GM12864 (cell line): Measurements from ENCODE around the gene CEP20.

ENCODE experiments used
- DNase-seq: peaks from one replicate; pipeline ENCODE4 v3.0.0-alpha.2; 2011; ENCODE audit warnings: low read depth
- H3K4me3 ChIP-seq: 2 replicates; pipeline ENCODE4 v1.5.1; 2011; ENCODE audit warnings: mild to moderate bottlenecking, low read depth, low read length, control low read depth
- CTCF ChIP-seq: IDR thresholded peaks from 2 replicates; pipeline ENCODE4 v1.5.1; 2011; ENCODE audit warnings: low read depth, mild to moderate bottlenecking, moderate library complexity, low read length, control low read depth, inconsistent platforms; ENCODE audit errors: missing control alignments

CEP20 gene

GRCh38 chr16:15873737-15874136 lies 14.7 kb downstream of the CEP20 start:
- TF ChIP-seq CTCF: no peak
- no peak for DNase-seq
- H3K4me3 ChIP-seq: no peak overlapping the region

- no peak overlapping the region for H3K4me3 ChIP-seq
- DNase-seq: no peak
- TF ChIP-seq CTCF: no peak
Measured at GRCh38 chr16:15873301-15873700, 15.1 kb downstream of the CEP20 start.

GRCh38 chr16:15870011-15870410 lies 18.4 kb downstream of the CEP20 start:
- TF ChIP-seq CTCF: no peak
- no peak overlapping the region for H3K4me3 ChIP-seq
- no peak for DNase-seq

- H3K4me3 ChIP-seq: no peak overlapping the region
- no peak for TF ChIP-seq CTCF
- no peak for DNase-seq
Measured at GRCh38 chr16:15866451-15866850, 22.0 kb downstream of the CEP20 start.

GRCh38 chr16:15865742-15866141 lies 22.7 kb downstream of the CEP20 start:
- DNase-seq: no peak
- no peak for TF ChIP-seq CTCF
- no peak overlapping the region for H3K4me3 ChIP-seq

- DNase-seq: no peak
- no peak for TF ChIP-seq CTCF
Measured at GRCh38 chr16:15864939-15865338, 23.5 kb downstream of the CEP20 start.

GRCh38 chr16:15861996-15862395 lies 26.4 kb downstream of the CEP20 start:
- no peak for TF ChIP-seq CTCF
- no peak for DNase-seq
- no peak overlapping the region for H3K4me3 ChIP-seq

More at GRCh38 chr16:15864939-15865338, 23.5 kb downstream of the CEP20 start:
- H3K4me3 ChIP-seq: no peak overlapping the region
